ENCODE measurements around the gene RYR1.
"Not testable (repeated sequence)": the region's sequence is repeated elsewhere in the genome, so short reads cannot be mapped to it uniquely, and the experiment has no call there.

Gene RYR1

DNA sequence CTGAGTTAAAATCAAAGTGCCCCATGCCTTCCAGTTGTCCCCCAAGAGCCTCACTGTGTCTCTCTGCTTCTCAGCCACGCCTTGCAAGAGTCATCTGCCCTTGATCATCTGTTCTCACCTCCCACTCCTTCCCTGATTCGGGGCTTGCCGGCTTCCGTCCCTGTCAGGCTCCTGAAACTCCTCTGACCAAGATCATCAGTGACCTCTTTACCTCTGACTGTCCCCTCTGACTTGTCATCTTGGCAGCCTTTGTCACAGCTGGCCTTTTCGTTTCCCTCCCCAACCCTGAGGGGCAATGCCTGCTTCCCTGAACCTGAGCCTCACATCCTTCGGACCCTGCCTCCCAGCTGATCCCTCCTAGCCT is 117.9 kb downstream of the RYR1 start:
- no peak for TF ChIP-seq CTCF (IDR thresholded peaks at IDR 0.05; ENCODE audit: low read depth, low read length)
- no peak for DNase-seq (ENCODE audit: extremely low read depth, low read depth)

- not testable (repeated sequence) for DNase-seq (ENCODE audit: extremely low read depth, low read depth)
These were observed 119.7 kb downstream of the RYR1 start for GRCh38 chr19:38553239-38553638.

DNA sequence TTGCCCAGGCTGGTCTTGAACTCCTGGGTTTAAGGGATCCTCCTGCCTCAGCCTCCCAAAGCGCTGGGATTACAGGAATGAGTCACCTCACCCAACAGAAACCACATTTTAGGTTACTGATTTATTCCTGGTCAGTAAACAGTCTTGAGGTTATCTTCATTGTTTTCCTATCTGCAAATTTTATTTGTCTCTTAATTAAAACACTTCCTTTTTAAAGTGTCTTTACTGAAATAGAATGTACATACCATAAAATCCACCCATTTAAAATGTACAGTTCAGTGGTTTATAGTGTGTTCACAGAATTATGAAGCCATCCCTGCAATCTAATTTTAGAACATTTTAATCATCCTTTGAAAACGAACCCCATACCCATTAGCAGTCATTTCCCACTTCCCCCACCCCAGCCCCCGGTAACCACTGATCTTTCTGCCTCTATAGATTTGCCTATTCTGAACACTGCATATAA is 121.2 kb downstream of the RYR1 start:
- TF ChIP-seq CTCF (IDR thresholded peaks at IDR 0.05; ENCODE audit: low read depth, low read length) = no peak
- no peak for DNase-seq (ENCODE audit: extremely low read depth, low read depth)

DNA sequence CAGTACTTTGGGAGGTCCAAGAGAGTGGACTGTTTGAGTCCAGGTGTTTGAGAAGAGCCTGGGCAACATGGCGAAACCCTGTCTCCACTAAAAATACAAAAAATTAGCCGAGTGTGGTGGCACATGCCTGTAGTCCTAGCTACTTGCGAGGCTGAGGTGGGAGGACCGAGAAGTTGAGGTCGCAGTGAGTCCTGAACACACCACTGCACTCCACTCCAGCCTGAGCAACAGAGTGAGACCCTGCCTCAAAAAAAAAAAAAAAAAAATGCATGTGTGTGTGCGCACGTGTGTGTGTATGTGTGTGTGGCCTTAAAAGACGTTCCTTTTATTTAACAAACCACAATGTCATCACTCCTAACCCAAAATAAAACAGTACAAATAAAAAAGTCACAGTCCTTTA is 121.7 kb downstream of the RYR1 start:
- DNase-seq (ENCODE audit: extremely low read depth, low read depth) = no peak
- no peak for TF ChIP-seq CTCF (IDR thresholded peaks at IDR 0.05; ENCODE audit: low read depth, low read length)

DNA sequence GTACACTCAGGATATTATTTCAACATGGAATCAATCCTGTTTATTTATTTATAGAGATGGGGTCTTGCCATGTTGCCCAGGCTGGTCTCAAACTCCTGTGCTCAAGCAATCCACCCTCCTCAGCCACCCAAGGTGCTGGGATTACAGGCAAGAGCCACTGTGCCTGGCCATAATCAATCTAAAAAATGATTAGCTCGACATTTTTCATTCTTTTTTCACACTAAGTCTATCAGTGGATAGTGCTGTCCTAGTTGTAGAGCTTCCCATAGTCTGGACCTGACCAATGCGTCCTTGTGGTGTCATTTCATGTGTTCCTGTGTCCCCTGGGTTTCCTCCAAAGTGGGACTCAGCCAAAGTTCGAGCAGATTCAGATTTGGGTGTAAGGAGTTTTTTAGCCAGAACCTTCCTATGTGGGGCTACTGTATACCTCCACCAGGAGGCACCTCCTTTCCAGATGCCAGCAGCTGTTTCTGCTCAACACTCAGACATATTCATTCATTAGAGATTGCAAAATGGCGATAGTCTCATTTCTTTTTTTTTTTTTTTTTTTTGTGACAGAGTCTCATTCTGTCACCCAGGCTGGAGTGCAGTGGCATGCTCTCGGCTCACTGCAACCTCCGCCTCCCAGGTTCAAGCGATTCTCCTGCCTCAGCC is 123.2 kb downstream of the RYR1 start:
- TF ChIP-seq CTCF (IDR thresholded peaks at IDR 0.05; ENCODE audit: low read depth, low read length) = no peak; the same call in 1 of the 2 replicates
- no peak for DNase-seq (ENCODE audit: extremely low read depth, low read depth)

GRCh38 chr19:38557205-38557799 is 123.8 kb downstream of the RYR1 start:
- no peak for TF ChIP-seq CTCF (IDR thresholded peaks at IDR 0.05; ENCODE audit: low read depth, low read length)
- no peak for DNase-seq (ENCODE audit: extremely low read depth, low read depth)

DNA sequence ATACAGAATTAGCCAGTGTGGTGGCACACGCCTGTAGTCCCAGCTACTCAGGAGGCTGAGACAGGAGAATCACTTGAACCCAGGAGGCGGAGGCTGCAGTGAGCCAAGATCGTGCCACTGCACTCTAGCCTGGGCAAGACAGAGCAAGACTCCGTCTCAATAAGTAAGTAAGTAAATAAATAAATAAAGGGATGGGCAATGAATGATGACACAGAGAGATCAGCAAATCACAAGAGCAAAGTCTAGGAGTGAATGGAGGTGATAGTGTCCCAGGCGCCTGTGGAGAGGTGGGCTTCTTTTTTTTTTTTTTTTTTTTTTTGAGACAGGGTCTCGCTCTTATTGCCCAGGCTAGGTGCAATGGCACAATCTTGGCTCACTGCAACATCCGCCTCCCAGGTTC is 125.4 kb downstream of the RYR1 start:
- not testable (repeated sequence) for DNase-seq (ENCODE audit: extremely low read depth, low read depth)

DNA sequence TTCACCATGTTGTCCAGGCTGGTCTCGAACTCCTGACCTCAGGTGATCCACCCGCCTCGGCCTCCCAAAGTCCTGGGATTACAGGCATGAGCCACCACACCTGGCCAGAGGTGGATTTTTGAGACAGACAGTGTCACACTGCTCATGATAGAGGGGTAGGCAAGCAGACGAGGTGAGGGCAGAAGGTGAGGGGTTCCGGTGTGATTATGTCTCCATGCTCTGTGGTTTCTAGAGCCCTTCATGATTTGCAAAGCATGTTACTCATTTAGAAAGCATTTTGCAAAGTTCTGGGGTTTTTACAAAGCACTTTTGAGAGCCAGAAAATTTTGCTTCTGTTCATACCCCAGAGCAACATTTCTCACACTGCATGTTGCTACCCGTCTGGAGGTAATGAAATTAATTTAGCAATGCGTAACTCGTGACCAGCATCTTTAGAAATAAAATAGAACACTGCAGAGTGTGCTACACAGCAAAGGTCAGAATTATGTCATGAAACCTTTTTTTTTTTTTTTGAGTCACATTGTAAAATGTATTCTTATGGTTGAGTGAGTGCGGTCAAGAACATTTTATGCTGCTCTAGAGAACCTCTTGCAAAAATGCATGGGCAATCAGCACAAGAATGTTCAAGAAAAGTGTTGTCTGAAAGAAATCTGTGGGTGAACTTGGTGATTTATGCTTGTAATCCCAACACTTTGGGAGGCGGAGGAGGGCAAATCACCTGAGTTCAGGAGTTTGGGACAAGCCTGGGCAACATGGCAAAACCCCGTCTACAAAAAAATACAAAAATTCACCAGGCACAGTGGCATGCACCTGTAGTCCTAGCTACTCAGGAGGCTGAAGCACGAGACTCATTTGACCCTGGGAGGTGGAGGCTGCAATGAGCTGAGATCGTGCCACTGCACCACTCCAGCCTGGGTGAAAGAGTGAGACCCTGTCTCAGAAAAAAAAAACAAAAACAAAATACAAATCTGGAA is 126.2 kb downstream of the RYR1 start:
- no peak for TF ChIP-seq CTCF (IDR thresholded peaks at IDR 0.05; ENCODE audit: low read depth, low read length)

More for the DNA sequence above, 126.2 kb downstream of the RYR1 start:
- DNase-seq (ENCODE audit: extremely low read depth, low read depth) = no peak
